ENCODE results near the gene PCDHB8.
"Not testable (repeated sequence)": the region's sequence is repeated elsewhere in the genome, so short reads cannot be mapped to it uniquely, and the experiment has no call there.

Gene PCDHB8

DNA sequence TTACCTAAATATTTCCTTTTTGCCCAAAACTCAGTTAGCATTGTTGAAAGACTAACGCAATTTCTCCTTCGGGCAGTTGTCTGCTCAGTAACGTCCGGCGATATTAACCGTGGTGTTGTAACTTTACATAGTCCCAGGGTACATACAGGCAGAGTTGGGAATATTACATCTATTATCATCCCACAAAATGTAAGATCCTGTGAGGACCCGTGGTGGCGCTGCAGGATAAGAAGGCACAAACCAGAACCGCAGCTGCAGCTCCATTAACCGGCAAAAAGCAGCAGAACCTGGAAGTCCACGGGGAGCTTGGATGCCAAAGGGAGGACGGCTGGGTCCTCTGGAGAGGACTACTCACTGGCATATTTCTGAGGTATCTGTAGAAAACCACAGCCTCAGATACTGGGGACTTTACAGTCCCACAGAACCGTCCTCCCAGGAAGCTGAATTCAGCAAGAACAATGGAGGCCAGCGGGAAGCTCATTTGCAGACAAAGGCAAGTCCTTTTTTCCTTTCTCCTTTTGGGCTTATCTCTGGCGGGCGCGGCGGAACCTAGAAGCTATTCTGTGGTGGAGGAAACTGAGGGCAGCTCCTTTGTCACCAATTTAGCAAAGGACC, at the start of gene PCDHB8:
Gene PCDHB8 (plus strand): TSS at position 214 of the 615 bp plus-strand sequence. CDS start 245 bp downstream, at position 459.
- not testable (repeated sequence) for TF ChIP-seq GATA2, GATA3 (IDR thresholded peaks at IDR 0.05; ENCODE audit: low read depth, low read length)

DNA sequence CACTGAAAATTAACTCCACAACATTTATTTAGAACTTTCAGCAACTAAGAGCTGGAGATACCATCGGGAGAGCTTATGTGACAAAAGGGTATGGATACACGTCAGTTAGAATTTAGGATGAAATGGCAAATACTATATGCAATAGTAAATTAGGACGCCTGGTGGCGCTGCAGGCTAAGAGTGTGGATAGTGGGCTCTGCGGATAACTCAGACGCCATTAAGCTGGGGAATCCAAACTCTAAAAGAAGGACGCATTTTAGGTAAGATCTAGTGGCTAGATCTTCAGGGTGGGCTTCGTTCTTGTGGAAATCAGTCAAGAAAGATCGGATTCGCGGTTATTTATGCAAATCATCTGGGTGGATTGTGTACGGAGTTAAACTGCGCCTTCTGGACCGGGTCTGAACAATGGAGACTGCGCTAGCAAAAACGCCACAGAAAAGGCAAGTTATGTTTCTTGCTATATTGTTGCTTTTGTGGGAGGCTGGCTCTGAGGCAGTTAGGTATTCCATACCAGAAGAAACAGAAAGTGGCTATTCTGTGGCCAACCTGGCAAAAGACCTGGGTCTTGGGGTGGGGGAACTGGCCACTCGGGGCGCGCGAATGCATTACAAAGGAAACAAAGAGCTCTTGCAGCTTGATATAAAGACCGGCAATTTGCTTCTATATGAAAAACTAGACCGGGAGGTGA, 42.4 kb upstream of the PCDHB8 start, which contains the start of gene PCDHB5:
Gene PCDHB5 (plus strand): TSS at position 177 of the 688 bp plus-strand sequence. CDS start 229 bp downstream, at position 406.
- TF ChIP-seq GATA2 (IDR thresholded peaks at IDR 0.05; ENCODE audit: low read depth, low read length) (no peak), GATA3 (IDR thresholded peaks at IDR 0.05; ENCODE audit: low read depth, low read length) (no peak)

DNA sequence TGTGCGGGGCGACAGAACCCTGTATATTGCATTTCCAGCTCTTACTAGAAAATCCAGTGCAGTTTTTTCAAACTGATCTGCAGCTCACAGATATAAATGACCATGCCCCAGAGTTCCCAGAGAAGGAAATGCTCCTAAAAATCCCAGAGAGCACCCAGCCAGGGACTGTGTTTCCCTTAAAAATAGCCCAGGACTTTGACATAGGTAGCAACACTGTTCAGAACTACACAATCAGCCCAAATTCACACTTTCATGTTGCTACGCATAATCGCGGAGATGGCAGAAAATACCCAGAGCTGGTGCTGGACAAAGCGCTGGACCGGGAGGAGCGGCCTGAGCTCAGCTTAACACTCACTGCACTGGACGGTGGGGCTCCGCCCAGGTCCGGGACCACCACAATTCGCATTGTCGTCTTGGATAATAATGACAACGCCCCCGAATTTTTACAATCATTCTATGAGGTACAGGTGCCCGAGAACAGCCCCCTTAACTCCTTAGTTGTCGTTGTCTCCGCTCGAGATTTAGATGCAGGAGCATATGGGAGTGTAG, 41.8 kb upstream of the PCDHB8 start:
- no peak for TF ChIP-seq GATA3 (IDR thresholded peaks at IDR 0.05; ENCODE audit: low read depth, low read length)
- TF ChIP-seq GATA2 (IDR thresholded peaks at IDR 0.05; ENCODE audit: low read depth, low read length): no peak

DNA sequence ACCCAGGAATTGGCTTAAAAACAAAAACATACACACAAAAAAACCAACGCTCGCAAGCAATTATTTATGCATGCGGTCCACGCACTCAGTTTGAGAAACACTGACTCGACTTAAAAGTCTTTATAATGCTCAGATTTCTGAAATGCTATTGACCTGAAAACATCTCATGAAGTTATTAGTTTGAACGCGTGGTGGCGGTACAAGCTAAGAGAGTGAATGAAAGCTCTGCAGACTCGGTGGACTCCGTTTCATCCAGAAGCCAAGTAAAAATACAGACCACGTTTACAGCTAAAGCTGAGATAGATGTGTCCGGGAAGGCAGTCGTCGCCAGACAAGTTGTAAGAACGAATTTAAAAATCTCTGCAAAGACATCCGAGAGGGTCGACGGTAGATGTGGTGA, 27.8 kb upstream of the PCDHB8 start, which contains the start of gene PCDHB6:
Gene PCDHB6 (plus strand): TSS at position 246 of the 400 bp plus-strand sequence. CDS start 201 bp downstream, outside the sequence.
- no peak for TF ChIP-seq GATA2 (IDR thresholded peaks at IDR 0.05; ENCODE audit: low read depth, low read length)
- TF ChIP-seq GATA3 (IDR thresholded peaks at IDR 0.05; ENCODE audit: low read depth, low read length): no peak

DNA sequence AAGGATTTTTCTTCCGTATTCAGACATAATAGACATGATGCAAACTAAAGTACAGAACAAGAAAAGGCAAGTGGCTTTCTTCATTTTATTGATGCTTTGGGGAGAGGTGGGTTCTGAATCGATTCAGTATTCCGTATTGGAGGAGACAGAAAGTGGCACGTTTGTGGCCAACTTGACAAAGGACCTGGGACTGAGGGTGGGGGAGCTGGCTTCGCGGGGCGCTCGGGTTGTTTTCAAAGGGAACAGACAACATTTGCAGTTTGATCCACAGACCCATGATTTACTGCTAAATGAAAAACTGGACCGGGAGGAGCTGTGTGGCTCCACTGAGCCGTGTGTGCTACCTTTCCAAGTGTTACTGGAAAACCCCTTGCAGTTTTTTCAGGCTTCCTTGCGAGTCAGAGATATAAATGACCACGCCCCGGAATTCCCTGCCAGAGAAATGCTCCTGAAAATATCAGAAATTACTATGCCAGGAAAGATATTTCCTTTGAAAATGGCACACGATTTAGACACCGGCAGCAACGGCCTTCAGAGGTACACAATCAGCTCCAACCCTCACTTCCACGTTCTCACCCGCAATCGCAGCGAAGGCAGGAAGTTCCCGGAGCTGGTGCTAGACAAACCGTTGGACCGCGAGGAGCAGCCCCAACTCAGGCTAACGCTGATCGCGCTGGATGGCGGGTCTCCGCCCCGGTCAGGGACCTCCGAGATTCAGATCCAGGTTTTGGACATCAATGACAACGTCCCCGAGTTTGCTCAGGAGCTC, 27.2 kb upstream of the PCDHB8 start:
- TF ChIP-seq GATA2 (IDR thresholded peaks at IDR 0.05; ENCODE audit: low read depth, low read length): no peak

DNA sequence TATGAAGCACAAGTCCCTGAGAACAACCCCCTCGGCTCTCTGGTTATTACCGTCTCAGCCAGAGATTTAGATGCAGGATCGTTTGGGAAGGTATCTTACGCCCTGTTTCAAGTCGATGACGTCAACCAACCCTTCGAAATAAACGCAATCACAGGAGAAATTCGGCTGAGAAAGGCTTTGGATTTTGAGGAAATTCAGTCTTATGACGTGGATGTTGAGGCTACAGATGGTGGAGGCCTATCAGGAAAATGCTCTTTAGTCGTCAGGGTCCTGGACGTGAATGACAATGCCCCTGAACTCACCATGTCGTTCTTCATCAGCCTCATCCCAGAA, 26.6 kb upstream of the PCDHB8 start:
- TF ChIP-seq GATA3 (IDR thresholded peaks at IDR 0.05; ENCODE audit: low read depth, low read length): no peak
- no peak for TF ChIP-seq GATA2 (IDR thresholded peaks at IDR 0.05; ENCODE audit: low read depth, low read length)

DNA sequence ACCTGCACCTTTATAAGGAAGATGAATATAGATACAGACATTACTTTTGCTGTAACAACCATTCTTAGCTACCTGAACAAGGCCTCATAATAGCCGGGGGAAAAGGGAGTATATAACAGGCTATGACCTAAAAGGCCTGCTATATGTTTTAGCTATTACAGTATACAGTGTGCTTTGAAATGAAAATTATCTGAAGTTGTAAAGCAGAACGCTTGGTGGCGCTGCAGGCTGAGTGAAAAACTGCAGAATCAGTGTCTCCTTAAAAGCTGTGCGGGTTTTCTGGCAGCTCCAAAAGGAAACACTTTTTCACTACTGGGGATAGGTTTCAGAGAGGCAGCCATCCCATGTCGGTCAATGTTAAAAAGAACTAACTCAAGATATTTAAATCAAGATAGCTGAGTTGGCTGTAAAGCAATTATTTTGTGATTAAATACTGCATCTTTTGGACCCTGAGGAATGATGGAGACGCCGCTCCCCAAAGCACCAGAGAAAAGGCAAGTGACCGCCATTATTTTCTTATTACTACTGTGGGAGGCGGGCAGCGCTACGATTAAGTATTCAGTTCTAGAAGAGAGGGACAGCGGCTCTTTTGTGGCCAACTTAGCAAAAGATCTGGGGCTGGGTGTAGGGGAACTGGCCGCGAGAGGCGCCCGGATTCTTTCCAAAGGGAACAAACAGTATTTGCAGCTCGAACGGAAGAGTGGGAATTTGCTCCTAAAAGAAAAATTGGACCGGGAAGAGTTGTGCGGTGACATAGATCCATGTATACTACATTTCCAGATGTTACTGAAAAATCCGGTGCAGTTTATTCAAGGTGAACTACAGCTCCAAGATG, 21.8 kb upstream of the PCDHB8 start:
- TF ChIP-seq GATA2 (IDR thresholded peaks at IDR 0.05; ENCODE audit: low read depth, low read length): no peak
- TF ChIP-seq GATA3 (IDR thresholded peaks at IDR 0.05; ENCODE audit: low read depth, low read length): no peak

DNA sequence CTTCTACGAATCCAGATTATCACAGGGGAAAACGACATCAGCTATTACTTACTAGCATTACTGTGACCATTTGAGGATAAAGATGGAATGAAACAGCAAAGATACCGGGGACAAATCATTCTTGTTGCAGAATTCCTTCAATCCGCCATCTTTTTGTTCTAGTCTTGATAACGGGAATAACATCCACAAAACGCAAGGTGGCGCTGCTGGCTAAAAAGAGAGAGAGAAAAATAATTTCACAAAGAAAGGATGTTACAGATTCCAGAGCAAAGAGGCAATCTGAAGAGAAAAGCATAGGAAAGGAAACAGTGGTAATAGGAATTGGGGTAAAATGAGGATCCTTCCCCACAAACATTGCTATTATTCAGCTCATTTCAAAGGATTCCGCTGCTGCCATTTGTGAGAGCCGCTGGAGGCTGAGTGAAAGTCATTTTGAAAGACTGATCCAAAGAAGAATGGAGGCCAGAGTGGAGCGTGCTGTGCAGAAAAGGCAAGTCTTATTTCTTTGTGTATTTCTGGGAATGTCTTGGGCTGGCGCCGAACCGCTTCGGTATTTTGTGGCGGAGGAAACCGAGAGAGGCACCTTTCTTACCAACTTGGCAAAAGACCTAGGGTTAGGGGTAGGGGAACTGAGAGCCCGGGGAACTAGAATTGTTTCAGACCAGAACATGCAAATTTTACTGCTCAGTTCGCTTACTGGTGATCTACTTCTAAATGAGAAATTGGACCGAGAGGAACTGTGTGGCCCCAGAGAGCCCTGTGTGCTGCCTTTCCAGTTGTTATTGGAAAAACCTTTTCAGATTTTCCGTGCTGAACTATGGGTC, 5.0 kb upstream of the PCDHB8 start, which contains the start of gene PCDHB7:
Gene PCDHB7 (plus strand): TSS at position 264 of the 824 bp plus-strand sequence. CDS start 192 bp downstream, at position 456.
- no peak for TF ChIP-seq GATA2 (IDR thresholded peaks at IDR 0.05; ENCODE audit: low read depth, low read length)
- no peak for TF ChIP-seq GATA3 (IDR thresholded peaks at IDR 0.05; ENCODE audit: low read depth, low read length)

DNA sequence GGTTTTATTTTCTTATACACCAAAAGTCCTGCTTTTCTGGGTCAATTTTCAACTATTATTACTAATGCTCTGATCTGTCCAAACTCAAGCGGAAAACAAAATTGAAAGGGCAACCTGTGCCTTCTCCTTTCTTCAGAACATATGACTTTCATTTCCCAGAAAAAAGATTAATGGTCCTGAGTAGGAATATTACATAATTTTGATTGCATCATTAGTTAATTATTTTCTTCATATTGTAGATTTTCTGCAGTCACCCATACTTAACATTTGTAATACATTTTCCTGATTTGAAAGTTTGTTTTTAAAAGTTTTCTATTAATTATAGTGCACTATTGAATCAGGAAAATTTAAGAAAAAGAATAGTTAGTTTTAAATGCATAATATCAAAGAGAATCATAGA, 1.7 kb upstream of the PCDHB8 start:
- TF ChIP-seq GATA3 (IDR thresholded peaks at IDR 0.05; ENCODE audit: low read depth, low read length) (no peak), GATA2 (IDR thresholded peaks at IDR 0.05; ENCODE audit: low read depth, low read length) (no peak)

DNA sequence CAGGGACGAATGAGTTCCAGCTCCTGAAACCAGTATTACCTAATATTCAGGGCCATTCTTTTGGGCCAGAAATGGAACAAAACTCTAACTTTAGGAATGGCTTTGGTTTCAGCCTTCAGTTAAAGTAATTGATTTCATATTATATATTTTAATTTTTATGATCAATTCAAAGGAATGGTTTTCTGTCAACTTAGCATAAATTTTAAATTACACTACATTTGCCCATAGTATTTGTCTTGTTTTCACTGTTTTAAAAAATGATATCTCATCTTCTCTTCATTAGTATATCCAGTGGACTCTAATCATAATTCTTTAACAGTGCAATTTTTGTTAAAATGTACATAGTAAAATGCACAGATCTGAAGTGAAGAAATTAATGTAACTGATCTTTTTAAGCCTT, 2.7 kb downstream of the PCDHB8 start:
- no peak for TF ChIP-seq GATA3 (IDR thresholded peaks at IDR 0.05; ENCODE audit: low read depth, low read length)
- TF ChIP-seq GATA2 (IDR thresholded peaks at IDR 0.05; ENCODE audit: low read depth, low read length): no peak

DNA sequence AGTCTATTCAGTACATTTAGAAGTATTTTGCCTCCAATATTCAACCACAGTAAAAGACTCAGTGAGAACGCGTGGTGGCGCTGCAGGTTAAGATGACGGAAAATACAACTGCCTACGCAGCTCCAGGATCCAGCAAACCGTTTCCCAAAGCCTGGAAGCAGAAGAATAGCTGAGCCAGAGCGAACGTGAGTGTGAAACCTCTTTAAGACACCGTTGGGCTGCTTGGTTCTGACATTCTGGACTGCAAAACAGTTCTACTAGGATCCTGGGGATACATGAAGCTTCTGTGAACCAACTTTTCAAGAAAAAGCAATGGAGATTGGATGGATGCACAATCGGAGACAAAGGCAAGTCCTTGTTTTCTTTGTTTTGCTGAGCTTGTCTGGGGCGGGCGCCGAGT, 4.7 kb downstream of the PCDHB8 start, which contains the start of gene PCDHB16:
Gene PCDHB16 (plus strand): TSS at position 140 of the 400 bp plus-strand sequence. CDS start 173 bp downstream, at position 313.
- TF ChIP-seq GATA2 (IDR thresholded peaks at IDR 0.05; ENCODE audit: low read depth, low read length): no peak
- TF ChIP-seq GATA3 (IDR thresholded peaks at IDR 0.05; ENCODE audit: low read depth, low read length): no peak

DNA sequence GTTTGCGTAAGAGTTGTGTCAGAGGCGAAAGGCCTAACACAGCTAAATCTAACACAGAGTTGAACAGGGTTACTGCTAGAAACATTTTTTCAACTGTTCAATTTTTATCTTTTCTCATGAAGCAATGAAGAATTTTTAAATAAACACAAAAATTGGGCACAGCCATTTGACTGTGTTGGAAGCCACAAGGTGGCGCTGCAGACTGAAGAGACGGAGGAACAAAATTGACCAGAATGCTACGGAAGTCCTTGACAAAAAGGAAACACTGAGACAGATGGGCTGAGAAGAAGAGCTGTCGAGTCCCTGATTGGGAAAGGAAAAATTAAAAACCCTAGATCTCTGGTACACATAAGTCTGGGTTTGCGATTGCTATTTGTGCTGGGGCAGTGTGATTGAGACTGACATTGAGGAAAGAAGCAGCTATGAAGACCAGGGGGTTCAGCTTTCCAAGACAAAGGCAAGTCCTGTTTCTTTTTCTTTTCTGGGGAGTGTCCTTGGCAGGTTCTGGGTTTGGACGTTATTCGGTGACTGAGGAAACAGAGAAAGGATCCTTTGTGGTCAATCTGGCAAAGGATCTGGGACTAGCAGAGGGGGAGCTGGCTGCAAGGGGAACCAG, 9.4 kb downstream of the PCDHB8 start, which contains the start of gene PCDHB9:
Gene PCDHB9 (plus strand): TSS at position 265 of the 616 bp plus-strand sequence. CDS start 158 bp downstream, at position 423.
- TF ChIP-seq GATA3 (IDR thresholded peaks at IDR 0.05; ENCODE audit: low read depth, low read length) (no peak), GATA2 (IDR thresholded peaks at IDR 0.05; ENCODE audit: low read depth, low read length) (no peak)

Data from SH-SY5Y (cell line).